Activated T-helper 17 cell treated with anti-CD3 and anti-CD28 coated beads, Interleukin-2, amount 50 U/mL, for 72 hours (primary cell): ENCODE results near the gene OSBPL5. TPM values are rescaled to one million over a fixed set of nuclear protein-coding genes. Genes with fewer than 3 reads are reported as not detected.

Source experiments
- ATAC-seq: fragments of 150-1000 bp; cut with Tn5 transposase; replicated peaks from 2 replicates; pipeline ENCODE4 v1.10.0; 2021; ENCODE audit warnings: mild to moderate bottlenecking, moderate library complexity
- H3K27ac Mint-ChIP-seq: one replicate; pipeline ENCODE4 v1.8.0; 2022; ENCODE audit warnings: mixed read lengths
- H3K27me3 Mint-ChIP-seq: one replicate; pipeline ENCODE4 v1.8.0; 2022; ENCODE audit warnings: mixed read lengths
- H3K36me3 Mint-ChIP-seq: one replicate; pipeline ENCODE4 v1.8.0; 2022; ENCODE audit warnings: low read depth, mild to moderate bottlenecking, mixed read lengths
- H3K4me1 Mint-ChIP-seq: one replicate; pipeline ENCODE4 v1.8.0; 2022; ENCODE audit warnings: mixed read lengths
- H3K4me3 Mint-ChIP-seq: one replicate; pipeline ENCODE4 v1.8.0; 2022; ENCODE audit warnings: mild to moderate bottlenecking, mixed read lengths
- H3K9me3 Mint-ChIP-seq: one replicate; pipeline ENCODE4 v1.8.0; 2022; ENCODE audit warnings: mixed read lengths
- total RNA-seq, 2 donors: library from RNA; stranded (reverse); gene quantifications; one replicate each; pipeline ENCODE4 v1.2.3, GENCODE V29; 2022

The OSBPL5 gene
- total RNA-seq, 2 donors from 2014 or later = 3.3 to 5.3 TPM

DNA sequence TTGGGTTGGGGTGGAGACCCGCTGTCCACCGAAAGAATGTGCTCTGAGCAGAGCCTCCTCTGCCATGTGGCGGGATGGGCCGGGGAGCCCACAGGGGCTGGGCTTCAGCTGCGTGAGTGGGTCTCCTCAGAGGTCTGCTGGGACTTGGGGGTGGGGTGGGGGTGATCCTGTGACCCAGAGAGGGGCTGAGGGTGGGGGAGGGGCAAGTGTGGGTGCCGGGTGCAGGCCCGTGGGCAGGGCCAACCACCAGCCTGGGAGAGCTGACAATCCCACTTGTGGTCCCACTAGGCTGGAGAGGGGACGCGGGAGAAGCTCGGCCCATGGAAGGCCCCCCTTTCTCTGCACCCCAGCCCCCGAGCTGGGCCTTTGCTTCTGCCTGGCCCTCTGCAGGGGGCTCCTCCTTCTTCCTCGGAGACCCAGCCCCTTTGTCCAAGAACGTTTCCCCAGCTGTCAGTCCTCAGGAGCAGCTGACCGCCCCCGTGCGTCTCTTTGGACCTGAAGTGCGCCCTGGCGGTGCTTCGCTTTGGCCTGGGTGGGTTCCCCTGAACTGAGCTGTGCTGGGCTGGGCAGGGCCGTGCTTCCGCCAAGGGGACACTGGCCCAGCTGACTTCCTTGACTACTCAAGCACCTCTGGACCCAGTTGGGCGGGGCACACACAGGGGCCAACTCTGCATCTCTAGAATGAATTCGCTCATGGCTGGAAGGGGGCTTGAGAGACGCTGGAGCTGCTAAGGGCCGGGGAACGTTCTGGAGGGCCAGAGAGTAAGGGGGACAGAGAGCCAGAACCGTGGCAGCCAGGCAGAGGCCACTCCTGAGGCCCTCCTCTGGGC, 30.2 kb downstream of the OSBPL5 start:
- no peak for ATAC-seq
- H3K27ac Mint-ChIP-seq = no peak overlapping the region

DNA sequence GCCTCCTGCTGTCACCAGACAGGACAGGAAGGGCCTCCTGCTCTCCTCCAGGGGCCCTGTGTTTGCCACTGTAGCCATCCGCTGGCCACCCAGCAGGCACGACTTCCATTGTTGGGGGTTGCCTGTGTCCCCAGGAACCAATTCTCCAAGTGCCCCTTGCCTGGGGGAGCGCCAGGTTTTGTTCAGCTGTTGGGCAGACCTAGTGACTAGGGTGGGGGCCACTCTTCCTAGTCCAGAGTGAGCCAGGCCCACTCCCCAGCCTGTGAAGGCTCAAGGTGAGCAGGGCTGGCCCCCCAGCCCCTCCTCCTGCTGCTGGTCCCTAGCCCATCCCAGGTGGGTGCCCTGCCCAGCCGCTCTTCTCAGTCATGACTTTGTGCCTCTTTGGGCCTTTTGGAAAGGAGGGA, 30.9 kb downstream of the OSBPL5 start:
- no peaks in the 10 kb centered on the region for H3K27me3 Mint-ChIP-seq
- no peak for ATAC-seq
- no peaks in the 10 kb centered on the region for H3K36me3 Mint-ChIP-seq
- no peak overlapping the region for H3K4me3 Mint-ChIP-seq
- no peaks in the 10 kb centered on the region for H3K4me1 Mint-ChIP-seq
- H3K27ac Mint-ChIP-seq = no peak overlapping the region
- H3K9me3 Mint-ChIP-seq = no peaks in the 10 kb centered on the region

More for the DNA sequence above, 30.2 kb downstream of the OSBPL5 start:
- Mint-ChIP-seq H3K27me3 (no peaks in the 10 kb centered on the region), H3K4me1 (no peaks in the 10 kb centered on the region), H3K9me3 (no peaks in the 10 kb centered on the region), H3K36me3 (no peaks in the 10 kb centered on the region), H3K4me3 (no peak overlapping the region)

DNA sequence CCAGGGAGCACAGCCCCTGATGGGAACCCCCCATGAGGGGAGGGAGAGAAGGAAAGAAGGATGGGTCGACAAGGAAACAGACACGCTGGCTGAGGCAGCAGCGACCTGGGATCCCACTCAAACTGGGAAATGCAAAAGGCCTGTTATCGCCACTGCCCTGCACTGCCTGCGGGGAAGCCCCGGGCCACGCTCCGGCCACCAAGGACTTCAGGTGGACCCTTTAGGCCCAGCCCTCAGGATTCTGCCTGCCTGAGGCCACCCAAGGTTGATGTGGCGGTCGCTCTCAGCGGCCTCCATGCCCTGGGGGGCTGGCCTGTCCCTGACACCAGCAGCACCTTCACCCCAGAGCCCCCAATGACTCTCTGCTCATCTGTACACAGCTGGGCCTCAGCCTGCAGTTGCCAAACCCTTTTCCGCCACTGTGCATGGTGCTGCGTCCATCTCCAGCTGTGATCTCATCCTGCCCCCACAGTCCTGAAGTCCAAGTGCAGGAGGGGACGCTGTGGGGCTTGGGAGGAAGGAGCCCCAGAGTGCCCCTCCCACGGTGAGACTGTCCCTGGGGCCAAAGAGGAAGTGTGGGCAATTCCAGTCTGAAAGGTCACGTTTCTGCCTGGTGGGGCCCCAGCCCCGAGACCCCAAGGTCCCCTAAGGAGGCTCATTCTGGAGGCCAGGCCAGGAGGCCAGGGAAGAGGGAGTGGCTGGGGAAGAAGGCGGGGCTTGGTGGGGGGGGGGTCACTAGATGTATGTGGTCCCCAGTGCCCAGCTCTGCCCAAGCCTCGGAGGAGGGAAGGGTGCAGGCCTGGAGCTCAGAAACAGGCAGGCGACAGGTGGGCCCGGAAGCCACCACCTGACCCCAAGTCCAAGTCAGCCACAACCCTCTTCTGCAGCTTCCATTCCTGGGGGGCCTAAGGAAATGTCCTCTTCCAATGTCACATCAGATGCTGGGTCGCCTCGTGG, 31.6 kb downstream of the OSBPL5 start:
- Mint-ChIP-seq H3K9me3 (no peaks in the 10 kb centered on the region), H3K4me3 (no peak overlapping the region), H3K27ac (no peak overlapping the region), H3K4me1 (no peaks in the 10 kb centered on the region), H3K27me3 (no peaks in the 10 kb centered on the region), H3K36me3 (no peaks in the 10 kb centered on the region)
- no peak for ATAC-seq

GRCh38 chr11:3132831-3133260, 32.3 kb downstream of the OSBPL5 start:
- Mint-ChIP-seq H3K9me3 (no peaks in the 10 kb centered on the region), H3K4me3 (no peak overlapping the region), H3K27me3 (no peaks in the 10 kb centered on the region), H3K27ac (no peak overlapping the region), H3K4me1 (no peaks in the 10 kb centered on the region), H3K36me3 (no peaks in the 10 kb centered on the region)
- no peak for ATAC-seq

DNA sequence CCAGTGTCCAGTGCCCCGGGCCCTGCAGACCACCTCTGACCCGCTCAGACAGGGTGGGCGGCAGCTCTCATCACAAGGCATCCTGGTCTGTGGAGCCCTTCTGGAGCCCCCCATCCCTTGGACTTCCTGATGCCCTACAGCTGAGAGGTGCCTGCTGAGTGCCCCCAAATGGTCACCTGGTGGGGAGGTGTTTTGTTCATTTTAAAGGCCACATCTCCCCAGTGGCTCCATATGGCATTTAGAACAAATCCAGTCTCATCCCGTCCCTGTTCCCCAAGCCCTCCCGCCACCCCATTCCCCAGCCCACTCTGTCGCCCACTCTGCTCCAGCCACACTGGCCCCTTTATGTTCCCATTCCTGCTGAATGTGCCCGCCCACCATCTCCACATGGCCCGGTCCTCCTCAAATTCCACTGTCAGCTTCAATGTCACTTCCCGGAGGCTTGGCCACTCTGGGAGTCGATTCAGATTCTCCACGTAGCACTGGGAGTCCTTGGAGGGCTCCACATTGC, 32.8 kb downstream of the OSBPL5 start:
- Mint-ChIP-seq H3K4me3 (no peak overlapping the region), H3K27me3 (no peaks in the 10 kb centered on the region), H3K36me3 (no peaks in the 10 kb centered on the region), H3K4me1 (no peaks in the 10 kb centered on the region), H3K9me3 (no peaks in the 10 kb centered on the region), H3K27ac (no peak overlapping the region)
- no peak for ATAC-seq

DNA sequence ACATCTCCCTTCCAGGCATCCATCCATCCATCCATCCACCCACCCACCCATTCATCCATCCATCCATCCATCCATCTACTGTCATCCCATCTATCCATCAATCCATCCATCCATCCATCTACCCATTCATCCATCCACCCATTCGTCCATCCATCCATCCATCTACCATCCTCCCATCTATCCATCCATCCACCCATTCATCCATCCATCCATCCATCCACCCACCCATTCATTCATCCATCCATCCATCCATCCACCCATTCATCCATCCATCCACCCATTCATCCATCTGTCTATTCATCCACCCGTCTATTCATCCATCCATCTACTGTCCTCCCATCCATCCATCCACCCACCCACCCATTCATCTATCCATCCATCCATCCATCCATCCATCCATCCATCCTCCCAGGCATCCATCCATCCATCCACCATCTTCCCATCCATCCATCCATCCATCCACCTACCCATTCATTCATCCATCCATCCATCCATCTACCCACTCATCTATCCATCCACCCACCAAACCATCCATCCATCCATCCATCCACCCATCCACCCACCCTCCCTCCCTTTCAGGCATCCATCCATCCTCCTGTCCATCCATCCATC, 33.7 kb downstream of the OSBPL5 start:
- no peaks in the 10 kb centered on the region for H3K36me3 Mint-ChIP-seq
- ATAC-seq = no peak
- H3K9me3 Mint-ChIP-seq = no peaks in the 10 kb centered on the region
- H3K27ac Mint-ChIP-seq = no peak overlapping the region
- H3K27me3 Mint-ChIP-seq = no peaks in the 10 kb centered on the region
- no peaks in the 10 kb centered on the region for H3K4me1 Mint-ChIP-seq
- H3K4me3 Mint-ChIP-seq = no peak overlapping the region

DNA sequence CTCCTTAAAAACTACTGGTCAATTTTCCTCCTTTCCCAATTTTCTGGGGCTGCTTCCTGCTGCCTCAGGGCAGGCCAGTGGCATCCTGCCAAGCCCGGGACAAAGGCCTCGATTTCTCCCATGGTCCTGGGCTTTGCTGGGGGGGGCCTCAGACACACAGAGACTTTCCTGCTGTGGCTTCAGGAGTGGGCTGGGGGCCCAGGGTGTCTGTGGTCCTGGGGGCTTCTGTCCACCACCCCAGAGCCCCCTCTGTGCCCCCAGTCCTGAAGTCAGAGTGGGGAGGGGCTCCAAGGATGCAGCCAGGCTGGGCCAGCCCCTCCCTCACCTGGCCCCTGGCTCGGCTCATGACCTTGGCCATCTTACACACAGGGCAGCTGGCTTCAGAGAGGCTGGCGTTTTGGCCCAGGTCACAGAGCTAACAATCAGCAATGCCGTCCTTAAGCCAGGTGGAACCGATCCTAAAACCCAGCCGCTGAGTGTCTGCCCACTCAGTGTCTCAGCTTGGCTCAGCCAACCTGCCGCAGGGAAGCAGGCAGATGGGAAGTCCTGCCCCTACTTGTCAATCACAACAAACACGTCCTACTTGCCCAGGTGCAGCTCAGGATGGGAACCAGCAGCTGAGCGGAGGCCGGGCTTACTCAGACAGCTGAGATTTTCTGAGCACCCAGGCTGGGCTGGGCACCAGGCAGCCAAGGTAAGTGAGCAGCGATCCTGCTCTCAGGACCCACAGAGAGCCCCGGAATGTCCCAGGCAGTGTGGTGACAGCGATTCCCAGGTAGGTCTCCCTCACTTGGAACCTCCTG, 34.6 kb downstream of the OSBPL5 start:
- Mint-ChIP-seq H3K9me3 (no peaks in the 10 kb centered on the region), H3K4me1 (no peaks in the 10 kb centered on the region), H3K27me3 (no peaks in the 10 kb centered on the region), H3K36me3 (no peaks in the 10 kb centered on the region), H3K27ac (no peak overlapping the region), H3K4me3 (no peak overlapping the region)
- ATAC-seq = no peak

GRCh38 chr11:3129591-3130268, 35.4 kb downstream of the OSBPL5 start:
- no peaks in the 10 kb centered on the region for H3K27me3 Mint-ChIP-seq
- H3K27ac Mint-ChIP-seq = no peak overlapping the region
- no peaks in the 10 kb centered on the region for H3K36me3 Mint-ChIP-seq
- no peaks in the 10 kb centered on the region for H3K9me3 Mint-ChIP-seq
- H3K4me1 Mint-ChIP-seq = no peaks in the 10 kb centered on the region
- H3K4me3 Mint-ChIP-seq = no peak overlapping the region
- ATAC-seq = no peak

DNA sequence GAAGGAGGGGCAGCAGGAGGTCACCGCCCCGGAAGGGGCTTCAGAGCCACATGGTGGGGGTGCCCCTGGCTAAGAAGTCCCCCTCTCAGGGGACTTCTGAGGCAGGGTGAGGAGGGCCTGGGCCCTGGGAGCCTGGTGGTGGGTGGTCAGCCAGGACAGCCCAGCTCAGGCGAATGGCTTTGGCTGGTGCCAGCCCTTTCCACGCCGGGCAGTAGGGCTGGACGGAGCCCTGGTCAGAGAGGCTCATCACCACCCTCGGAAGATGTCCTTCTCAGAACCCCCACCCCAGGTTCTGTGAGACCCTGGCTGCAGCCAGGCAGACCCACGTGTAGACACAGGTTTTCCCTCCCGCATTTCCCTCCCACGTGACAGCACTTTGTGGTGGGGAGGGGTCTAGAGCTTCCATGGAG, 35.9 kb downstream of the OSBPL5 start:
- Mint-ChIP-seq H3K36me3 (no peaks in the 10 kb centered on the region), H3K4me3 (no peak overlapping the region), H3K27ac (no peak overlapping the region), H3K27me3 (no peaks in the 10 kb centered on the region), H3K4me1 (no peaks in the 10 kb centered on the region), H3K9me3 (no peaks in the 10 kb centered on the region)
- ATAC-seq = no peak

GRCh38 chr11:3128356-3129180, 36.5 kb downstream of the OSBPL5 start:
- H3K9me3 Mint-ChIP-seq = no peaks in the 10 kb centered on the region
- H3K27ac Mint-ChIP-seq = no peak overlapping the region
- no peaks in the 10 kb centered on the region for H3K27me3 Mint-ChIP-seq
- no peak for ATAC-seq
- H3K4me3 Mint-ChIP-seq = no peak overlapping the region
- no peaks in the 10 kb centered on the region for H3K4me1 Mint-ChIP-seq
- H3K36me3 Mint-ChIP-seq = no peaks in the 10 kb centered on the region

DNA sequence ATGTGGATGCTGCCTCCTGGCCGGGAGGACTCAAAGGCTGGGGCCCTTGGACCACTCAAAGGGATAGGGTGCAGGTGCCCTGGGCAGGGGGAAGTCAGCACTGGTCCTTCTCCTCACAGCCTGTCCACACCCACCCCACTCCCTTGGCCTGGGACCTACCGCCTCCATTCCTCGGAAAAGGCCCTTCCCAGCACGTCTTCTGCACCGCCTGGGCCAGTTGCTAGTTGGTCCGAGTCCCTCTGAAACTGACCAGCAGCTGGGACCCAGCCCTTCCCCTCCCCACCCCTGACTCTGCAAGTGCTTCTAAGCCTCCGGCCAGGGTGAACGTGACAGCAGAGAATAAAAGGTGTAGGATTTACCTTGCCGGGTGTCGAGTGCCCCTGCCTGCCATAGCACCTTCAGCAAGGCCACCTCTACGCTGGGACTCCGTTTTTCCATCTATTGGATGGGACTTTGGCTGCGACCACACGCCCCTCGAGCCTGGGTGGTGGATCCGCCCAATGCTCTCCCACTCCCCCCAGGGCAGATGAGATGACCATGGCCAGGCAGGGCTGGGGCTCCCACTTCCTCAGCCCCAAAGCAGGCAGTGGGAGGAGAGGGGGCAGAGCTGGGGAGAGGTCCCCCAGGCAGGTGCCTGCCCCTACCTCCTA, 37.3 kb downstream of the OSBPL5 start:
- H3K4me3 Mint-ChIP-seq = no peak overlapping the region
- no peaks in the 10 kb centered on the region for H3K27me3 Mint-ChIP-seq
- no peaks in the 10 kb centered on the region for H3K4me1 Mint-ChIP-seq
- ATAC-seq = no peak
- H3K27ac Mint-ChIP-seq = no peak overlapping the region
- no peaks in the 10 kb centered on the region for H3K36me3 Mint-ChIP-seq
- H3K9me3 Mint-ChIP-seq = no peaks in the 10 kb centered on the region

- ATAC-seq = no peak
- Mint-ChIP-seq H3K27me3 (no peaks in the 10 kb centered on the region), H3K4me1 (no peaks in the 10 kb centered on the region), H3K36me3 (no peaks in the 10 kb centered on the region), H3K9me3 (no peaks in the 10 kb centered on the region), H3K27ac (no peak overlapping the region), H3K4me3 (no peak overlapping the region)
Observed at GRCh38 chr11:3126901-3127691, 38.0 kb downstream of the OSBPL5 start.
